Astrocyte (in vitro differentiated cells and primary cell): ENCODE measurements around the gene ELAVL2. TPM values are rescaled to one million over a fixed set of nuclear protein-coding genes. Genes with fewer than 3 reads are reported as not detected.
A peak's percentile ranks its signal among the peaks of the same experiment; 100 is the strongest.

Experiments used
- DNase-seq: peaks from one replicate; pipeline ENCODE4 v3.0.0-alpha.2; 2010; ENCODE audit warnings: low read depth
- FAIRE-seq: peaks from 2 replicates; lab custom pipeline; 2011; peaks lifted over from hg19 to GRCh38; lab: Jason Lieb, UNC
- H2AFZ ChIP-seq: 2 replicates; pipeline ENCODE4 v1.6.0; 2012; ENCODE audit warnings: low read depth, low read length, inconsistent platforms
- H3K27ac ChIP-seq: 2 replicates; pipeline ENCODE4 v1.5.1; 2011; ENCODE audit warnings: low read depth, low read length, inconsistent platforms
- H3K27me3 ChIP-seq: 2 replicates; pipeline ENCODE4 v1.6.0; 2011; ENCODE audit warnings: low read length, inconsistent platforms; ENCODE audit not compliant: insufficient read depth
- H3K36me3 ChIP-seq: 2 replicates; pipeline ENCODE4 v1.5.1; 2011; ENCODE audit warnings: low read length, inconsistent platforms; ENCODE audit not compliant: insufficient read depth
- H3K4me1 ChIP-seq: 2 replicates; pipeline ENCODE4 v1.5.1; 2011; ENCODE audit warnings: low read length, inconsistent platforms; ENCODE audit not compliant: insufficient read depth
- H3K4me2 ChIP-seq: 2 replicates; pipeline ENCODE4 v1.6.0; 2012; ENCODE audit warnings: low read length, inconsistent platforms
- H3K4me3 ChIP-seq: 2 replicates; pipeline ENCODE4 v1.5.1; 2011; ENCODE audit warnings: low read depth, mild to moderate bottlenecking, low read length, inconsistent platforms; ENCODE audit not compliant: insufficient read depth
- H3K79me2 ChIP-seq: 2 replicates; pipeline ENCODE4 v1.6.0; 2012; ENCODE audit warnings: mild to moderate bottlenecking, low read length, inconsistent platforms; ENCODE audit not compliant: insufficient read depth
- H3K9ac ChIP-seq: 2 replicates; pipeline ENCODE4 v1.6.0; 2012; ENCODE audit warnings: mild to moderate bottlenecking, low read length, inconsistent platforms
- H3K9me3 ChIP-seq: 2 replicates; pipeline ENCODE4 v1.5.1; 2012; ENCODE audit warnings: low read depth, mild to moderate bottlenecking, low read length, inconsistent platforms; ENCODE audit not compliant: insufficient read depth
- H4K20me1 ChIP-seq: 2 replicates; pipeline ENCODE4 v1.6.0; 2012; ENCODE audit warnings: low read length, inconsistent platforms; ENCODE audit not compliant: insufficient read depth
- H3K27ac Mint-ChIP-seq: one replicate; pipeline ENCODE4 v1.8.0; 2021; ENCODE audit warnings: mild to moderate bottlenecking, mixed read lengths; ENCODE audit not compliant: unreplicated experiment
- H3K27me3 Mint-ChIP-seq: one replicate; pipeline ENCODE4 v1.8.0; 2021; ENCODE audit warnings: low read depth, mixed read lengths; ENCODE audit not compliant: unreplicated experiment
- H3K36me3 Mint-ChIP-seq: one replicate; pipeline ENCODE4 v1.8.0; 2021; ENCODE audit warnings: low read depth, mixed read lengths; ENCODE audit not compliant: unreplicated experiment
- H3K4me1 Mint-ChIP-seq: one replicate; pipeline ENCODE4 v1.8.0; 2021; ENCODE audit warnings: low read depth, mixed read lengths; ENCODE audit not compliant: unreplicated experiment
- H3K4me3 Mint-ChIP-seq: one replicate; pipeline ENCODE4 v1.8.0; 2021; ENCODE audit warnings: mild to moderate bottlenecking, moderate library complexity, mixed read lengths; ENCODE audit not compliant: unreplicated experiment
- H3K9me3 Mint-ChIP-seq: one replicate; pipeline ENCODE4 v1.8.0; 2021; ENCODE audit warnings: mild to moderate bottlenecking, mixed read lengths; ENCODE audit not compliant: unreplicated experiment
- CTCF ChIP-seq: IDR thresholded peaks from 2 replicates; pipeline ENCODE4 v1.5.1; 2011; ENCODE audit warnings: low read depth, mild to moderate bottlenecking, inconsistent platforms, low read length, moderate library complexity; ENCODE audit not compliant: insufficient read depth
- EZH2 ChIP-seq: IDR thresholded peaks from 2 replicates; pipeline ENCODE4 v1.6.1; 2012; ENCODE audit warnings: mild to moderate bottlenecking, low read length, inconsistent platforms; ENCODE audit not compliant: insufficient read depth
- total RNA-seq: library from RNA; stranded (reverse); gene quantifications from 2 replicates; pipeline ENCODE4 v1.2.1, GENCODE V29; 2021

Gene ELAVL2
- total RNA-seq, 1 donor from 2014 or later = 22.2 TPM

- no peak overlapping the region for H2AFZ ChIP-seq
- Mint-ChIP-seq H3K9me3 (no peaks in the 10 kb centered on the region), H3K27me3 (peaks cover 21% of the 10 kb centered on the region), H3K36me3 (no peaks in the 10 kb centered on the region), H3K4me1 (peaks cover 12% of the 10 kb centered on the region), H3K27ac (no peak overlapping the region), H3K4me3 (peak overlapping the region; percentile 86)
- H3K4me1 ChIP-seq = no peaks in the 10 kb centered on the region
- no peak overlapping the region for H3K4me3 ChIP-seq
- H3K9ac ChIP-seq = no peak overlapping the region
- no peak for FAIRE-seq
- H3K9me3 ChIP-seq = no peaks in the 10 kb centered on the region
- H3K79me2 ChIP-seq = no peaks in the 10 kb centered on the region
- H3K27ac ChIP-seq = no peak overlapping the region
- peaks cover 35% of the 10 kb centered on the region for H3K27me3 ChIP-seq
- H4K20me1 ChIP-seq = no peaks in the 10 kb centered on the region
- DNase-seq = no peak
- no peak overlapping the region for H3K4me2 ChIP-seq
- no peak for TF ChIP-seq EZH2
- no peak for TF ChIP-seq CTCF
- no peaks in the 10 kb centered on the region for H3K36me3 ChIP-seq
Observed at GRCh38 chr9:23819403-23819802, 6.6 kb downstream of the ELAVL2 start.

GRCh38 chr9:23814243-23814642, 11.8 kb downstream of the ELAVL2 start:
- H3K79me2 ChIP-seq = no peaks in the 10 kb centered on the region
- no peak overlapping the region for H3K9ac ChIP-seq
- H3K4me1 Mint-ChIP-seq = peaks cover 26% of the 10 kb centered on the region
- no peak for DNase-seq
- no peaks in the 10 kb centered on the region for H3K4me1 ChIP-seq
- peaks cover 3% of the 10 kb centered on the region for H3K36me3 Mint-ChIP-seq
- no peak overlapping the region for H3K4me3 Mint-ChIP-seq
- H3K9me3 ChIP-seq = no peaks in the 10 kb centered on the region
- no peaks in the 10 kb centered on the region for H3K36me3 ChIP-seq
- H3K27me3 Mint-ChIP-seq = no peaks in the 10 kb centered on the region
- no peaks in the 10 kb centered on the region for H4K20me1 ChIP-seq
- no peak for TF ChIP-seq CTCF
- no peak for TF ChIP-seq EZH2
- H3K27ac ChIP-seq = no peak overlapping the region
- no peaks in the 10 kb centered on the region for H3K27me3 ChIP-seq
- H3K9me3 Mint-ChIP-seq = peaks cover 4% of the 10 kb centered on the region
- H3K27ac Mint-ChIP-seq = no peak overlapping the region
- no peak overlapping the region for H2AFZ ChIP-seq
- no peak for FAIRE-seq
- H3K4me3 ChIP-seq = no peak overlapping the region
- H3K4me2 ChIP-seq = no peak overlapping the region

GRCh38 chr9:23812673-23813072, 13.4 kb downstream of the ELAVL2 start:
- H2AFZ ChIP-seq = no peak overlapping the region
- H3K27ac ChIP-seq = no peak overlapping the region
- no peaks in the 10 kb centered on the region for H3K79me2 ChIP-seq
- no peak overlapping the region for H3K4me2 ChIP-seq
- peaks cover 26% of the 10 kb centered on the region for H3K4me1 Mint-ChIP-seq
- peaks cover 3% of the 10 kb centered on the region for H3K36me3 Mint-ChIP-seq
- H3K4me1 ChIP-seq = no peaks in the 10 kb centered on the region
- no peak overlapping the region for H3K27ac Mint-ChIP-seq
- FAIRE-seq (no peak), DNase-seq (no peak)
- H3K27me3 ChIP-seq = no peaks in the 10 kb centered on the region
- no peaks in the 10 kb centered on the region for H3K9me3 ChIP-seq
- H3K36me3 ChIP-seq = no peaks in the 10 kb centered on the region
- no peak overlapping the region for H3K9ac ChIP-seq
- peaks cover 4% of the 10 kb centered on the region for H3K9me3 Mint-ChIP-seq
- no peak overlapping the region for H3K4me3 Mint-ChIP-seq
- no peak overlapping the region for H3K4me3 ChIP-seq
- no peak for TF ChIP-seq EZH2
- no peak for TF ChIP-seq CTCF
- H4K20me1 ChIP-seq = no peaks in the 10 kb centered on the region
- no peaks in the 10 kb centered on the region for H3K27me3 Mint-ChIP-seq
